GM06990 (cell line): ENCODE data around the gene AHNAK2.

Experiments
- DNase-seq: peaks from one replicate; pipeline ENCODE4 v3.0.0-alpha.2; 2011; ENCODE audit not compliant: insufficient read length; ENCODE audit errors: extremely low read depth
- H3K27me3 ChIP-seq: replicated peaks from 2 replicates; pipeline ENCODE4 v1.6.0; 2011; ENCODE audit warnings: low read length; ENCODE audit not compliant: control insufficient read depth, insufficient read depth
- H3K36me3 ChIP-seq: 2 replicates; pipeline ENCODE4 v1.5.1; 2011; ENCODE audit warnings: low read length; ENCODE audit not compliant: control insufficient read depth, insufficient read depth
- H3K4me3 ChIP-seq: replicated peaks from 2 replicates; pipeline ENCODE4 v1.5.1; 2011; ENCODE audit warnings: low read depth, mild to moderate bottlenecking, control low read depth, low read length
- CTCF ChIP-seq: IDR thresholded peaks from 2 replicates; pipeline ENCODE4 v1.5.1; 2011; ENCODE audit warnings: low read length, control low read depth, mild to moderate bottlenecking, inconsistent platforms; ENCODE audit not compliant: insufficient read depth, poor library complexity, severe bottlenecking

Gene AHNAK2

GRCh38 chr14:104969741-104970230 is 8.4 kb downstream of the AHNAK2 start:
- Histone ChIP-seq H3K36me3 (no peaks in the 10 kb centered on the region), H3K27me3 (no peaks in the 10 kb centered on the region; the same call in 1 of the 2 replicates), H3K4me3 (no peak overlapping the region)
- no peak for TF ChIP-seq CTCF
- no peak for DNase-seq

- H3K4me3 ChIP-seq, result no peak overlapping the region
- H3K36me3 ChIP-seq, result no peaks in the 10 kb centered on the region
- no peak for TF ChIP-seq CTCF
- H3K27me3 ChIP-seq, result peaks cover 1% of the 10 kb centered on the region
- no peak for DNase-seq
Observed at GRCh38 chr14:104968541-104969401, 9.4 kb downstream of the AHNAK2 start.

- no peak overlapping the region for H3K4me3 ChIP-seq
- peaks cover 1% of the 10 kb centered on the region for H3K27me3 ChIP-seq
- no peak for TF ChIP-seq CTCF
- no peak for DNase-seq
- H3K36me3 ChIP-seq, result no peaks in the 10 kb centered on the region
Observed at GRCh38 chr14:104968153-104968527, 10.0 kb downstream of the AHNAK2 start.

- H3K4me3 ChIP-seq, result no peak overlapping the region
- DNase-seq, result no peak
- no peaks in the 10 kb centered on the region for H3K36me3 ChIP-seq
- no peak for TF ChIP-seq CTCF
- H3K27me3 ChIP-seq, result peaks cover 1% of the 10 kb centered on the region
Observed at GRCh38 chr14:104967386-104968152, 10.6 kb downstream of the AHNAK2 start.

GRCh38 chr14:104966981-104967385 is 11.2 kb downstream of the AHNAK2 start:
- DNase-seq, result no peak
- H3K36me3 ChIP-seq, result no peaks in the 10 kb centered on the region
- peaks cover 3% of the 10 kb centered on the region for H3K27me3 ChIP-seq
- no peak overlapping the region for H3K4me3 ChIP-seq
- no peak for TF ChIP-seq CTCF
